SU-DHL-6 (cell line): ENCODE data around the gene TEKT4.
"Not testable (repeated sequence)": the region's sequence is repeated elsewhere in the genome, so short reads cannot be mapped to it uniquely, and the experiment has no call there.

ENCODE experiments used
- H2AFZ ChIP-seq: fragments of 200-600 bp; sonication (generic); 2 replicates; pipeline ENCODE4 v1.6.1; 2014; ENCODE audit warnings: low read depth, mild to moderate bottlenecking, moderate library complexity, mixed read lengths, antibody characterized with exemption, low read length; ENCODE audit not compliant: severe bottlenecking
- H3F3A ChIP-seq: fragments of 200-600 bp; shearing (Covaris generic); 2 replicates; pipeline ENCODE4 v1.6.0; 2016; ENCODE audit warnings: antibody characterized with exemption, mild to moderate bottlenecking; ENCODE audit not compliant: insufficient read depth
- H3K27ac ChIP-seq: fragments of 200-600 bp; sonication (generic); 2 replicates; pipeline ENCODE4 v1.5.1; 2016; ENCODE audit warnings: low read depth, mild to moderate bottlenecking, low read length, moderate library complexity, mixed read lengths
- H3K27me3 ChIP-seq: fragments of 200-600 bp; sonication (generic), shearing (Covaris generic); 2 replicates; pipeline ENCODE4 v1.6.0; 2014; ENCODE audit warnings: mild to moderate bottlenecking, low read length
- H3K36me3 ChIP-seq: fragments of 200-600 bp; sonication (generic); 2 replicates; pipeline ENCODE4 v1.6.1; 2014; ENCODE audit warnings: mild to moderate bottlenecking, low read length, mixed read lengths
- H3K4me2 ChIP-seq: fragments of 300-600, 200-600 bp; shearing (Covaris generic), sonication (generic); 2 replicates; pipeline ENCODE4 v1.6.0; 2014; ENCODE audit warnings: low read length, low read depth, mild to moderate bottlenecking; ENCODE audit not compliant: poor library complexity, severe bottlenecking
- H3K4me3 ChIP-seq: fragments of 200-600 bp; sonication (generic); 2 replicates; pipeline ENCODE4 v1.5.1; 2014; ENCODE audit warnings: antibody characterized with exemption, low read length, mild to moderate bottlenecking, mixed read lengths; ENCODE audit not compliant: insufficient read depth, poor library complexity, severe bottlenecking
- H3K79me2 ChIP-seq: fragments of 200-600 bp; sonication (generic); 2 replicates; pipeline ENCODE4 v1.6.1; 2014; ENCODE audit warnings: mild to moderate bottlenecking, low read length, moderate library complexity; ENCODE audit not compliant: insufficient read depth
- H3K9ac ChIP-seq: fragments of 200-600 bp; sonication (generic); 2 replicates; pipeline ENCODE4 v1.7.0; 2014; ENCODE audit warnings: mild to moderate bottlenecking, low read length
- H3K9me2 ChIP-seq: fragments of 200-600 bp; sonication (generic); replicated peaks from 2 replicates; pipeline ENCODE4 v1.6.1; 2014; ENCODE audit warnings: low read length; ENCODE audit not compliant: insufficient read depth
- H3K9me3 ChIP-seq: fragments of 200-600 bp; sonication (generic); 2 replicates; pipeline ENCODE4 v1.6.1; 2014; ENCODE audit warnings: low read length, mixed read lengths; ENCODE audit not compliant: insufficient read depth
- H4K20me1 ChIP-seq: fragments of 200-600 bp; sonication (generic); 2 replicates; pipeline ENCODE4 v1.6.1; 2014; ENCODE audit warnings: low read depth, mild to moderate bottlenecking, antibody characterized with exemption, low read length, moderate library complexity, mixed read lengths
- CTCF ChIP-seq: fragments of 200-600 bp; sonication (generic); IDR thresholded peaks from one replicate; pipeline ENCODE4 v1.5.1; 2017; ENCODE audit warnings: antibody characterized with exemption, mild to moderate bottlenecking, low read length, moderate library complexity; ENCODE audit not compliant: insufficient read depth, poor library complexity, severe bottlenecking
- EZH2phosphoT487 ChIP-seq: fragments of 200-600 bp; sonication (generic), shearing (Covaris generic); conservative IDR thresholded peaks from 2 replicates; pipeline ENCODE4 v1.6.1; 2018; ENCODE audit warnings: mild to moderate bottlenecking, antibody characterized with exemption, low read length, moderate library complexity, mixed read lengths

Gene TEKT4

GRCh38 chr2:94871226-94872087 is at the start of gene TEKT4:
Gene TEKT4 (plus strand): TSS chr2:94871430. CDS start chr2:94871580, 150 bp downstream.
- H2AFZ ChIP-seq: no peak within 1 kb of the TSS

GRCh38 chr2:94839224-94839623 is 32.0 kb upstream of the TEKT4 start:
- not testable (repeated sequence) for H3K9ac ChIP-seq, H4K20me1 ChIP-seq, H3K36me3 ChIP-seq, H3K4me2 ChIP-seq, H3K9me2 ChIP-seq, H3K27ac ChIP-seq, H3F3A ChIP-seq, H3K9me3 ChIP-seq, H2AFZ ChIP-seq, H3K4me3 ChIP-seq, H3K79me2 ChIP-seq, H3K27me3 ChIP-seq

More at GRCh38 chr2:94871226-94872087, at the start of gene TEKT4:
- H3K27me3 ChIP-seq: no peaks in the 10 kb centered on the region
- H3K4me3 ChIP-seq: no peak within 1 kb of the TSS
- no peaks in the 10 kb centered on the region for H3K79me2 ChIP-seq
- H3K4me2 ChIP-seq: no peak within 1 kb of the TSS
- no peaks in the 10 kb centered on the region for H4K20me1 ChIP-seq
- no peaks in the 10 kb centered on the region for H3K9me2 ChIP-seq
- H3K27ac ChIP-seq: no peak within 1 kb of the TSS
- H3K36me3 ChIP-seq: no peaks in the 10 kb centered on the region
- no peak within 1 kb of the TSS for H3K9ac ChIP-seq
- no peaks in the 10 kb centered on the region for H3K9me3 ChIP-seq
- TF ChIP-seq EZH2phosphoT487: no peak
- no peak for TF ChIP-seq CTCF
- no peaks in the 10 kb centered on the region for H3F3A ChIP-seq

GRCh38 chr2:94856856-94857255 is 14.4 kb upstream of the TEKT4 start:
- H3F3A ChIP-seq, H3K9me3 ChIP-seq, H2AFZ ChIP-seq, H3K27ac ChIP-seq, H4K20me1 ChIP-seq, H3K4me2 ChIP-seq, H3K36me3 ChIP-seq, H3K4me3 ChIP-seq, H3K79me2 ChIP-seq, H3K27me3 ChIP-seq, H3K9me2 ChIP-seq, H3K9ac ChIP-seq: not testable (repeated sequence)

GRCh38 chr2:94857367-94858162 is 13.7 kb upstream of the TEKT4 start:
- not testable (repeated sequence) for H3F3A ChIP-seq, H3K27me3 ChIP-seq, H3K4me3 ChIP-seq, H2AFZ ChIP-seq, H3K36me3 ChIP-seq, H3K9ac ChIP-seq, H3K27ac ChIP-seq, H3K9me3 ChIP-seq, H3K4me2 ChIP-seq, H3K79me2 ChIP-seq, H4K20me1 ChIP-seq, H3K9me2 ChIP-seq

GRCh38 chr2:94858163-94858888 is 12.9 kb upstream of the TEKT4 start:
- H3K4me2 ChIP-seq, H3K27me3 ChIP-seq, H3K9me2 ChIP-seq, H3K9me3 ChIP-seq, H3K27ac ChIP-seq, H3F3A ChIP-seq, H2AFZ ChIP-seq, H3K9ac ChIP-seq, H4K20me1 ChIP-seq, H3K4me3 ChIP-seq, H3K79me2 ChIP-seq, H3K36me3 ChIP-seq: not testable (repeated sequence)
